ENCODE results near the gene MSL1.

DNA sequence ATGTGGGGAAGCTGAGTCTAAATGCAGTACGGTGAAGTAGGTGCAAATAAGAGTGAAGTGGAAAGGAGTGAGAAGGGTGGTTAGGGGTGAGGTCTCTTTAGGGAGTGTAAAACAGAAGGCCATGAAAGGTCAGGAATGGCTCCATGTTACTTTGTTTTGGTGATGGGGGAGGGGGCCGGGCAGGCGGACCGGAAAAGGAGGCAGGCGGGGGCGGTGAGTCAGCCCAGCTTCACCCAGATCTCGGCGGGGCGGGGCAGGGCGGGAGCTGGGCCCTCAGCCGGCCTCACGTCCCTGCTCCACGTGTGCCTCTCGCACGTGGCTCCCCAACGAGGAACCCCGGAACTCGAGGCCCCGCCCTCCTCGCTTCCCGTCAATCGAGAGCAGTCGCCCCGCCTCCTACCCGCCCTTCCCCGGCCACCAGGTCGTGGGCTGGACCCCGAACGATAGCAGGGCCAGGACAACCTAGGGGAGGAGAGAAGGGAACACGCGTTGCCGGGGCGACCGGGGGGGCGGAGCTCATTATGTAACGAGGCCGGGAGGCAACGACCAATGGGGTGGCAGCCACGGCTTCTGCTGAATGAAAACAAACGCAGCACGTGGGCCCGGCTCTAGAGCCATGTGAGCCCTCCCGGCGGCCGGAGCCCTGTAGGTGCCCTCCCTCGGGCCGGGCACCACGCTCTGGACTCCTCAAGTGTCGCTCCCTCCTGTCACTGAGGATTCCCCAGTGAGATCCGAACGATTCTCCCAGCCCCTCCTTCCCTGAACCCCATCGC, 22.7 kb upstream of the MSL1 start:
- TF ChIP-seq POLR2A (conservative IDR thresholded peaks at IDR 0.05) (no peak; the same call in none of the 2 replicates), ZNF780A (CRISPR knock-in tag; IDR thresholded peaks at IDR 0.05) (no peak), SMC3 (conservative IDR thresholded peaks at IDR 0.05; ENCODE audit: insufficient read depth, low read depth, low read length) (no peak), NR2C2 (CRISPR knock-in tag; IDR thresholded peaks at IDR 0.05) (no peak), NR2C2 (tag; IDR thresholded peaks at IDR 0.05) (peak; percentile 85), FUS (optimal IDR thresholded peaks at IDR 0.05; ENCODE audit: low read depth, low read length) (no peak), STAT5A (IDR thresholded peaks at IDR 0.05; ENCODE audit: borderline replicate concordance, low read length) (peak; percentile 8; the same call in 1 of the 2 replicates), FOXM1 (IDR thresholded peaks at IDR 0.05; ENCODE audit: low read depth) (no peak), FOXM1 (CRISPR knock-in tag; IDR thresholded peaks at IDR 0.05; ENCODE audit: low read depth) (no peak; the same call in 1 of the 2 replicates), SAP30 (IDR thresholded peaks at IDR 0.05; ENCODE audit: borderline replicate concordance, insufficient read depth, low read depth, low read length, poor library complexity, severe bottlenecking) (peak; percentile 98), EP300 (IDR thresholded peaks at IDR 0.05; ENCODE audit: low read length) (peak; percentile 68)
- TF ChIP-seq, protein P1, sequence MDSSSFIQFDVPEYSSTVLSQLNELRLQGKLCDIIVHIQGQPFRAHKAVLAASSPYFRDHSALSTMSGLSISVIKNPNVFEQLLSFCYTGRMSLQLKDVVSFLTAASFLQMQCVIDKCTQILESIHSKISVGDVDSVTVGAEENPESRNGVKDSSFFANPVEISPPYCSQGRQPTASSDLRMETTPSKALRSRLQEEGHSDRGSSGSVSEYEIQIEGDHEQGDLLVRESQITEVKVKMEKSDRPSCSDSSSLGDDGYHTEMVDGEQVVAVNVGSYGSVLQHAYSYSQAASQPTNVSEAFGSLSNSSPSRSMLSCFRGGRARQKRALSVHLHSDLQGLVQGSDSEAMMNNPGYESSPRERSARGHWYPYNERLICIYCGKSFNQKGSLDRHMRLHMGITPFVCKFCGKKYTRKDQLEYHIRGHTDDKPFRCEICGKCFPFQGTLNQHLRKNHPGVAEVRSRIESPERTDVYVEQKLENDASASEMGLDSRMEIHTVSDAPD (CRISPR knock-in tag; IDR thresholded peaks at IDR 0.05) = no peak
- TF ChIP-seq, protein P2, sequence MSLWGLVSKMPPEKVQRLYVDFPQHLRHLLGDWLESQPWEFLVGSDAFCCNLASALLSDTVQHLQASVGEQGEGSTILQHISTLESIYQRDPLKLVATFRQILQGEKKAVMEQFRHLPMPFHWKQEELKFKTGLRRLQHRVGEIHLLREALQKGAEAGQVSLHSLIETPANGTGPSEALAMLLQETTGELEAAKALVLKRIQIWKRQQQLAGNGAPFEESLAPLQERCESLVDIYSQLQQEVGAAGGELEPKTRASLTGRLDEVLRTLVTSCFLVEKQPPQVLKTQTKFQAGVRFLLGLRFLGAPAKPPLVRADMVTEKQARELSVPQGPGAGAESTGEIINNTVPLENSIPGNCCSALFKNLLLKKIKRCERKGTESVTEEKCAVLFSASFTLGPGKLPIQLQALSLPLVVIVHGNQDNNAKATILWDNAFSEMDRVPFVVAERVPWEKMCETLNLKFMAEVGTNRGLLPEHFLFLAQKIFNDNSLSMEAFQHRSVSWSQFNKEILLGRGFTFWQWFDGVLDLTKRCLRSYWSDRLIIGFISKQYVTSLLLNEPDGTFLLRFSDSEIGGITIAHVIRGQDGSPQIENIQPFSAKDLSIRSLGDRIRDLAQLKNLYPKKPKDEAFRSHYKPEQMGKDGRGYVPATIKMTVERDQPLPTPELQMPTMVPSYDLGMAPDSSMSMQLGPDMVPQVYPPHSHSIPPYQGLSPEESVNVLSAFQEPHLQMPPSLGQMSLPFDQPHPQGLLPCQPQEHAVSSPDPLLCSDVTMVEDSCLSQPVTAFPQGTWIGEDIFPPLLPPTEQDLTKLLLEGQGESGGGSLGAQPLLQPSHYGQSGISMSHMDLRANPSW (CRISPR knock-in tag; IDR thresholded peaks at IDR 0.05) = no peak
- TF ChIP-seq, protein P3, sequence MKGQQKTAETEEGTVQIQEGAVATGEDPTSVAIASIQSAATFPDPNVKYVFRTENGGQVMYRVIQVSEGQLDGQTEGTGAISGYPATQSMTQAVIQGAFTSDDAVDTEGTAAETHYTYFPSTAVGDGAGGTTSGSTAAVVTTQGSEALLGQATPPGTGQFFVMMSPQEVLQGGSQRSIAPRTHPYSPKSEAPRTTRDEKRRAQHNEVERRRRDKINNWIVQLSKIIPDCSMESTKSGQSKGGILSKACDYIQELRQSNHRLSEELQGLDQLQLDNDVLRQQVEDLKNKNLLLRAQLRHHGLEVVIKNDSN (CRISPR knock-in tag; IDR thresholded peaks at IDR 0.05) = peak; percentile 87
- TF ChIP-seq, protein P4, sequence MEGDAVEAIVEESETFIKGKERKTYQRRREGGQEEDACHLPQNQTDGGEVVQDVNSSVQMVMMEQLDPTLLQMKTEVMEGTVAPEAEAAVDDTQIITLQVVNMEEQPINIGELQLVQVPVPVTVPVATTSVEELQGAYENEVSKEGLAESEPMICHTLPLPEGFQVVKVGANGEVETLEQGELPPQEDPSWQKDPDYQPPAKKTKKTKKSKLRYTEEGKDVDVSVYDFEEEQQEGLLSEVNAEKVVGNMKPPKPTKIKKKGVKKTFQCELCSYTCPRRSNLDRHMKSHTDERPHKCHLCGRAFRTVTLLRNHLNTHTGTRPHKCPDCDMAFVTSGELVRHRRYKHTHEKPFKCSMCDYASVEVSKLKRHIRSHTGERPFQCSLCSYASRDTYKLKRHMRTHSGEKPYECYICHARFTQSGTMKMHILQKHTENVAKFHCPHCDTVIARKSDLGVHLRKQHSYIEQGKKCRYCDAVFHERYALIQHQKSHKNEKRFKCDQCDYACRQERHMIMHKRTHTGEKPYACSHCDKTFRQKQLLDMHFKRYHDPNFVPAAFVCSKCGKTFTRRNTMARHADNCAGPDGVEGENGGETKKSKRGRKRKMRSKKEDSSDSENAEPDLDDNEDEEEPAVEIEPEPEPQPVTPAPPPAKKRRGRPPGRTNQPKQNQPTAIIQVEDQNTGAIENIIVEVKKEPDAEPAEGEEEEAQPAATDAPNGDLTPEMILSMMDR (IDR thresholded peaks at IDR 0.05 in 2 of 3, conservative IDR thresholded peaks at IDR 0.05 in 1 of 3; ENCODE audit: insufficient read depth in 2 of 3, low read depth in 1 of 3, low read length in 3 of 3) = no peak
